SK-N-MC (cell line): Measurements from ENCODE around the gene PSMB3.

Source experiments
- EZH2 ChIP-seq: fragments of 200-600 bp; sonication (generic); IDR thresholded peaks from one replicate; pipeline ENCODE4 v1.6.1; 2017; ENCODE audit warnings: antibody characterized with exemption
- FOXP2 ChIP-seq: optimal IDR thresholded peaks from 2 replicates; pipeline ENCODE3; 2011; ENCODE audit warnings: mild to moderate bottlenecking, moderate library complexity; ENCODE audit not compliant: insufficient read depth; ENCODE audit errors: extremely low read length, control extremely low read depth
- POLR2AphosphoS5 ChIP-seq: IDR thresholded peaks from 2 replicates; pipeline ENCODE4 v1.6.1; 2012; ENCODE audit warnings: mild to moderate bottlenecking, low read depth, low read length, borderline replicate concordance

GRCh38 chr17:38738007-38738662 lies 14.4 kb upstream of the PSMB3 start:
- TF ChIP-seq POLR2AphosphoS5 (no peak), EZH2 (no peak), FOXP2 (no peak)
